Ectodermal cell (in vitro differentiated cells): ENCODE data around the gene DHRS7.

Experiments
- H3K27ac ChIP-seq: 2 replicates; pipeline ENCODE4 v1.7.0; 2013; ENCODE audit warnings: mild to moderate bottlenecking, low read depth, low read length; ENCODE audit not compliant: insufficient read depth, poor library complexity, severe bottlenecking
- H3K27me3 ChIP-seq: 2 replicates; pipeline ENCODE4 v1.7.0; 2013; ENCODE audit warnings: mild to moderate bottlenecking, low read length; ENCODE audit not compliant: insufficient read depth, control insufficient read depth, poor library complexity, severe bottlenecking
- H3K36me3 ChIP-seq: one replicate; pipeline ENCODE4 v1.7.0; 2013; ENCODE audit warnings: low read length; ENCODE audit not compliant: control insufficient read depth, insufficient read depth
- H3K4me1 ChIP-seq: one replicate; pipeline ENCODE4 v1.7.0; 2013; ENCODE audit warnings: low read length; ENCODE audit not compliant: control insufficient read depth, insufficient read depth
- H3K4me3 ChIP-seq: 2 replicates; pipeline ENCODE4 v1.7.0; 2013; ENCODE audit warnings: low read depth, low read length, control low read depth; ENCODE audit not compliant: insufficient read depth
- H3K9me3 ChIP-seq: 2 replicates; pipeline ENCODE4 v1.7.0; 2013; ENCODE audit warnings: mild to moderate bottlenecking, low read length, moderate library complexity; ENCODE audit not compliant: control insufficient read depth
- WGBS, 2 experiments: methylation state at CpG; one replicate each; pipeline ENCODE4 v1.1.7; 2013; ENCODE audit warnings: missing lambda C conversion rate in 2 of 2; 5-methylcytosine and 5-hydroxymethylcytosine counted together

Gene DHRS7

GRCh38 chr14:60204843-60205774, 39.9 kb upstream of the DHRS7 start:
- no peaks in the 10 kb centered on the region for H3K36me3 ChIP-seq
- no peaks in the 10 kb centered on the region for H3K27me3 ChIP-seq
- H3K27ac ChIP-seq = no peak overlapping the region
- H3K4me1 ChIP-seq = no peaks in the 10 kb centered on the region
- H3K4me3 ChIP-seq = no peak overlapping the region
- 71 to 78% methylated on average over 6 of the region's 6 CpGs for WGBS, 2 experiments
- no peaks in the 10 kb centered on the region for H3K9me3 ChIP-seq

GRCh38 chr14:60204104-60204842, 39.1 kb upstream of the DHRS7 start:
- H3K4me1 ChIP-seq = no peaks in the 10 kb centered on the region
- H3K4me3 ChIP-seq = no peak overlapping the region
- no peak overlapping the region for H3K27ac ChIP-seq
- H3K27me3 ChIP-seq = no peaks in the 10 kb centered on the region
- no peaks in the 10 kb centered on the region for H3K36me3 ChIP-seq
- H3K9me3 ChIP-seq = no peaks in the 10 kb centered on the region
- WGBS, 2 experiments = 68% methylated on average over 6 to 7 of the region's 8 CpGs

GRCh38 chr14:60199321-60199720, 34.1 kb upstream of the DHRS7 start:
- H3K27me3 ChIP-seq = no peaks in the 10 kb centered on the region

DNA sequence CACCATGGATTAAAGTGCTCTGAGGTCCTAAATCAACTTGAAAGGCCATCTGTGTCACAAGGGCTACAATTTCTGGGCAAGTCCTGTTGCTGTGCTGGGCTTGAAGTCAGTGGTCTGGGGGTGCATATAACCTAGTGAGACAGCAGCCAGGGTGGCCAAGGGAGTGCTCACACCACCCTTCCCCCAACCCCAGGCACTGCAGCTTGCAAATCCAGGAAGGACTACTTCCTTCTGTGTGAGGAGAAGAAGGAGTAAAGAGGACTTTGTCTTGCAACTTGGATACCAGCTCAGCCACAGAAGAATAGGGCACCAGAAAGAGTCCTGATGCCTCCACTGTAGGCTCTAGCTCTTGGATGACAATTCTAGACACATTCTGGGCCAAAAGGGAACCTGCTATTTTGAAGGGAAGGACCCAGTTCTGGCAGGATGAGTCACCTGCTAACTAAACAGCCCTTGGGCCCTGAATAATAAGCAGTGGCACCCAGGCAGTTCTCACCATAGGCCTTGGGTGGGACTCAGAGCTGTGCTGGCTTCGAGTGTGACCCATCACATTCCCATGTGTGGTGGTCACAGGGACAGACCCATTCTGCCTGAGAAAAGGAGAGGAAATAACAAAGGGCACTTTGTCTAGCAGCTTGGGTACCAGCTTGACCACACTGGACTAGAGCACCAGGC, 32.6 kb upstream of the DHRS7 start:
- 96 to 100% methylated on average over 1 of the region's 1 CpG for whole genome bisulfite sequencing, 2 experiments
- no peak overlapping the region for H3K4me3 ChIP-seq
- no peak overlapping the region for H3K27ac ChIP-seq
- no peaks in the 10 kb centered on the region for H3K36me3 ChIP-seq
- H3K4me1 ChIP-seq = no peaks in the 10 kb centered on the region
- no peaks in the 10 kb centered on the region for H3K27me3 ChIP-seq
- no peaks in the 10 kb centered on the region for H3K9me3 ChIP-seq

More at GRCh38 chr14:60199321-60199720, 34.1 kb upstream of the DHRS7 start:
- Histone ChIP-seq H3K27ac (no peak overlapping the region), H3K4me3 (no peak overlapping the region), H3K36me3 (no peaks in the 10 kb centered on the region), H3K4me1 (no peaks in the 10 kb centered on the region), H3K9me3 (no peaks in the 10 kb centered on the region)

DNA sequence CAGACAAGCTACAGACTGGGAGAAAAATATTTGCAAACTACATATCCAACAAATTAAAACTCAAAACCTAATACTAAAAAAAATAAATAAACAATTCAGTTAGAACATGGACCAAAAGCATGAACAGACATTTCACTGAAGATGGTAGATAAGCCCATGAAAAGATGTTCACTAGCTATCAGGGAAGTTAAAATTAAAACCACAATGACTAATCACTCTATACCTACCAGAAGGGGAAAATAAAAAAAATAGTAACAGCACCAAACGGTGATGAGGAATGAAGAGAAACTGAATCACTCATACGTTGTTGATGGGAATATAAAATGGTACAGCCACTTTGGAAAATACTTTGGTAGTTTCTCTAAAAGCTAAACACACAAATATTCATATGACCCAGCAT, 31.1 kb upstream of the DHRS7 start:
- no peak overlapping the region for H3K4me3 ChIP-seq
- H3K27ac ChIP-seq = no peak overlapping the region
- WGBS, 2 experiments = 80 to 94% methylated on average over 1 to 2 of the region's 2 CpGs
- H3K4me1 ChIP-seq = no peaks in the 10 kb centered on the region
- no peaks in the 10 kb centered on the region for H3K36me3 ChIP-seq
- no peaks in the 10 kb centered on the region for H3K27me3 ChIP-seq
- H3K9me3 ChIP-seq = no peaks in the 10 kb centered on the region

DNA sequence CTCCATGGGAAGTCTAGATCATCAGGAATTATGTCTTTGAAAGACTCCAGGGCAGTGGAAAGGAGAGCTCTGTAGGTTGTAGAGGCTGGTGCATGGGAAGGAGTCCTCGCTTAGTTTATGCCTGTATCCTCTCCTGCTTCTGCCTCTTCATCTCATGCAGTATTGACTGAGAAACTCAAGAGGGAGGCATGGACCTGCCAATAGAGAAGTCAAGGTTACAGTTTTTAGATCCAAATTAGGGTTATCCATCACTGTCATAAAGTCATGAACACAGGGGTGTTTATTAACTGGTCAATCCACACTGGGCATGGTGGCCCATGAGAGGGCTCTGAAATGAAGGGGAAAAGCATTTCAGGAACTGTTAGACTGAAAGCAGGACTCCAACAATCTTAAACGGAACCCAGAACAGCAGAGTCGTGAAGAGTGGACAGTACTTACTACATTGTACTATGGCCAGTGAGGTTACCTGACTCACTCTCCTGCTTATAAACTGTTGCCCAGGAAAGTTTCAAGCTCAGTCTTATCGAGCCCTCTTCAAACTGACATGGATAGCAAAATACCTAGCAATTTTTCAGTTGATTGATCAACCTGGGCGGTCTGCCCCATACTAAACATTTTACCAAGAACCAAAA, 30.1 kb upstream of the DHRS7 start:
- 93% methylated on average over 5 of the region's 5 CpGs for WGBS, 2 experiments
- Histone ChIP-seq H3K4me3 (no peak overlapping the region), H3K36me3 (no peaks in the 10 kb centered on the region), H3K27me3 (no peaks in the 10 kb centered on the region), H3K4me1 (no peaks in the 10 kb centered on the region), H3K27ac (no peak overlapping the region), H3K9me3 (no peaks in the 10 kb centered on the region)

DNA sequence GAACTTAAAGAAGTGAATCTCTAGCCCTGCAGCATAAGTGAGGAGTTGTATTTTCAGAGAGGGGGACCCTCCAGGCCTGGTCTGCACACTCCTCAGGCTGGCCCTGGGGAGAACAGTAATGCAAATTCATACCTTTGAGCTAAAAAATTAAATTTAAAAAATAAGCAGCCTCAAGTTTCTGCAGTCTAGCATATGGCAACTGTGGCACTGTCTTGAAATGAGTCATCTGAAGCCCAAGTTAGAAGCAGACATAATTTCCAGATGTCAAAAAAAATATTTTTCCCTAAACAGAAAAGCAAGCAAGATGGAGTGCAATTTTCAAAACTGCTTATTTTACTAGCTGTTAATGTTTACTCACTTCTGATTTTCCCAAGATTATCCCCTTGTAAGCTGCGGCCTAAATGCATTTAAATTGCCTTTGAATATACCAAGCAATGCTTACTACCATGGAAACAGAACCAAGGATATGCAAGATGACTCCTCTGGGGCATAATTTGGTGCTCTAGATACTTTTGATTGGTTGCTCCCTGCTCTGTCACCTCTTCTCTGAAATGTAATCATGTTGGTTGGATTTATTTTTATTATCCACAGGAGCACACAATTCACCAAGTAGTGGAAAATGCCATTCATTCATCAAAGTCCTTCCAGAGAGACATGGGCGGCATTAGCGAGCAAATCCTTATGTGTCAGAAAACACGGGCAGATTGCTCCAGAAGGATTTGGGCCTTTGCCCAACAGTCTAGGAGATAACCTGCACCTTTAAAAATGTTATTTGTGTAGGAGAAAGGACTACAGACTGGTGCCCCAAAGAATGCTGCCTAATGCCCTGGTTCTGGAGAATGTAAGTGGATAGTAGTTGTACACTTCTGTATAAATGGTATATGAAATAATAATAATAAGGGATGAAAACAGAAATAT, 25.0 kb upstream of the DHRS7 start:
- WGBS, 2 experiments = 94 to 97% methylated on average over 4 of the region's 4 CpGs
- Histone ChIP-seq H3K4me3 (no peak overlapping the region), H3K9me3 (no peaks in the 10 kb centered on the region), H3K27me3 (no peaks in the 10 kb centered on the region), H3K27ac (no peak overlapping the region), H3K4me1 (no peaks in the 10 kb centered on the region), H3K36me3 (no peaks in the 10 kb centered on the region)

DNA sequence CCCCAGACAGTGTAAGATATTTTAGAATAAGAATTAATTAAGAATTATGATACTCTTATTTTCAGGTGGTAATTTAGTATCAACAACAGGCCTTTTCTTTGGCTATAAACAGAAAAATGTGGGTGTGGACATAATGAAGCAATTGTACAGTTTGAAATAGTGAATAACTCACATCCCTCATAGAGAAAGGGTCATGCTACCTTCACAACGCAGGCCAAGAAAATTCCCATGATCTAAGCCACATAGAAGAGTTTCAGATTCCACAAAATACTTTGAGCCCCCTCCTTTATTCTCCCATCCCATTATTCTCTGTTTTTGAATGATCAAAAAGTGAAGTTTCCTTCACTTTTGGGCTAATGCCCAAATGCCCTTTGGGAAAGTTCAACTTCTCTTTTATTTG, 23.5 kb upstream of the DHRS7 start:
- Histone ChIP-seq H3K9me3 (no peaks in the 10 kb centered on the region), H3K36me3 (no peaks in the 10 kb centered on the region), H3K4me3 (no peak overlapping the region), H3K27ac (no peak overlapping the region), H3K27me3 (no peaks in the 10 kb centered on the region), H3K4me1 (no peaks in the 10 kb centered on the region)
- WGBS, 2 experiments = 93 to 100% methylated on average over 1 of the region's 1 CpG

GRCh38 chr14:60188115-60188514, 22.9 kb upstream of the DHRS7 start:
- Histone ChIP-seq H3K27ac (no peak overlapping the region), H3K9me3 (no peaks in the 10 kb centered on the region), H3K36me3 (no peaks in the 10 kb centered on the region), H3K4me3 (no peak overlapping the region), H3K4me1 (no peaks in the 10 kb centered on the region), H3K27me3 (no peaks in the 10 kb centered on the region)
- 86 to 88% methylated on average over 3 of the region's 3 CpGs for WGBS, 2 experiments
